H9 (cell line): ENCODE results near the gene P2RX2. TPM values are rescaled to one million over a fixed set of nuclear protein-coding genes. Genes with fewer than 3 reads are reported as not detected.

Experiments used
- DNase-seq: peaks from one replicate; pipeline ENCODE4 v3.0.0-alpha.2; 2017
- H2AFZ ChIP-seq: one replicate; pipeline ENCODE4 v1.6.1; 2013; ENCODE audit warnings: mild to moderate bottlenecking, low read length, control low read depth, moderate library complexity
- H2AK5ac ChIP-seq: 2 replicates; pipeline ENCODE4 v1.6.1; 2013; ENCODE audit warnings: low read length, control low read depth, mixed read lengths; ENCODE audit not compliant: insufficient read length
- H2BK120ac ChIP-seq: one replicate; pipeline ENCODE4 v1.6.1; 2013; ENCODE audit warnings: low read depth, mild to moderate bottlenecking, low read length, control low read depth, inconsistent platforms; ENCODE audit not compliant: poor library complexity, severe bottlenecking
- H2BK12ac ChIP-seq: 2 replicates; pipeline ENCODE4 v1.6.1; 2013; ENCODE audit warnings: low read length, control low read depth, mixed read lengths, low read depth; ENCODE audit not compliant: insufficient read length
- H2BK15ac ChIP-seq: 2 replicates; pipeline ENCODE4 v1.6.1; 2013; ENCODE audit warnings: low read depth, low read length, control low read depth
- H2BK20ac ChIP-seq: one replicate; pipeline ENCODE4 v1.6.1; 2013; ENCODE audit warnings: low read depth, mild to moderate bottlenecking, low read length, control low read depth, inconsistent platforms; ENCODE audit not compliant: poor library complexity, severe bottlenecking
- H2BK5ac ChIP-seq: 2 replicates; pipeline ENCODE4 v1.6.1; 2013; ENCODE audit warnings: low read length, control low read depth, mixed read lengths; ENCODE audit not compliant: insufficient read length
- H3K14ac ChIP-seq: 2 replicates; pipeline ENCODE4 v1.6.1; 2013; ENCODE audit warnings: low read length, control low read depth; ENCODE audit not compliant: insufficient read depth
- H3K18ac ChIP-seq: 2 replicates; pipeline ENCODE4 v1.6.1; 2013; ENCODE audit warnings: low read depth, mild to moderate bottlenecking, mixed read lengths, low read length, control low read depth; ENCODE audit not compliant: insufficient read length
- H3K23ac ChIP-seq: 2 replicates; pipeline ENCODE4 v1.6.1; 2013; ENCODE audit warnings: low read length, control low read depth, mixed read lengths, low read depth; ENCODE audit not compliant: insufficient read length
- H3K23me2 ChIP-seq: 2 replicates; pipeline ENCODE4 v1.6.1; 2013; ENCODE audit warnings: low read depth, mild to moderate bottlenecking, mixed read lengths, low read length, control low read depth; ENCODE audit not compliant: insufficient read length, poor library complexity, severe bottlenecking
- H3K27ac ChIP-seq: 2 replicates; pipeline ENCODE4 v1.5.1; 2013; ENCODE audit warnings: low read length, control low read depth, mixed read lengths, low read depth; ENCODE audit not compliant: insufficient read length
- H3K27me3 ChIP-seq: 2 replicates; pipeline ENCODE4 v1.6.1; 2013; ENCODE audit warnings: low read length, control low read depth, inconsistent platforms; ENCODE audit not compliant: insufficient read depth
- H3K4ac ChIP-seq: 2 replicates; pipeline ENCODE4 v1.6.1; 2013; ENCODE audit warnings: low read depth, mild to moderate bottlenecking, control low read depth, inconsistent platforms, low read length, moderate library complexity
- H3K4me1 ChIP-seq: 2 replicates; pipeline ENCODE4 v1.6.1; 2013; ENCODE audit warnings: low read length, control low read depth, inconsistent platforms; ENCODE audit not compliant: insufficient read depth
- H3K4me2 ChIP-seq: 2 replicates; pipeline ENCODE4 v1.6.1; 2013; ENCODE audit warnings: low read length, control low read depth, mixed read lengths; ENCODE audit not compliant: insufficient read length, insufficient read depth
- H3K56ac ChIP-seq: 2 replicates; pipeline ENCODE4 v1.6.1; 2013; ENCODE audit warnings: low read depth, mild to moderate bottlenecking, mixed read lengths, low read length, control low read depth; ENCODE audit not compliant: insufficient read length
- H3K79me1 ChIP-seq: 2 replicates; pipeline ENCODE4 v1.6.1; 2013; ENCODE audit warnings: low read depth, mild to moderate bottlenecking, moderate library complexity, low read length, control low read depth, inconsistent platforms; ENCODE audit not compliant: insufficient read depth, poor library complexity, severe bottlenecking
- H3K79me2 ChIP-seq: 2 replicates; pipeline ENCODE4 v1.6.1; 2013; ENCODE audit warnings: low read length, control low read depth, inconsistent platforms; ENCODE audit not compliant: insufficient read depth
- H3K9ac ChIP-seq: 2 replicates; pipeline ENCODE4 v1.6.1; 2013; ENCODE audit warnings: low read length, control low read depth, mixed read lengths; ENCODE audit not compliant: insufficient read length; ENCODE audit errors: extremely low read depth
- H3K9me3 ChIP-seq: one replicate; pipeline ENCODE4 v1.6.1; 2013; ENCODE audit warnings: low read depth, low read length, inconsistent platforms; ENCODE audit not compliant: control insufficient read depth
- H3T11ph ChIP-seq: one replicate; pipeline ENCODE4 v1.6.1; 2013; ENCODE audit warnings: mild to moderate bottlenecking, low read length, control low read depth, inconsistent platforms
- H4K20me1 ChIP-seq: one replicate; pipeline ENCODE4 v1.6.1; 2013; ENCODE audit not compliant: control insufficient read depth, insufficient read length, insufficient read depth
- H4K5ac ChIP-seq: 2 replicates; pipeline ENCODE4 v1.6.1; 2013; ENCODE audit warnings: low read depth, mild to moderate bottlenecking, mixed read lengths, low read length, control low read depth; ENCODE audit not compliant: insufficient read length
- H4K8ac ChIP-seq: replicated peaks from 2 replicates; pipeline ENCODE4 v1.6.1; 2013; ENCODE audit warnings: low read length, control low read depth, mixed read lengths, low read depth; ENCODE audit not compliant: insufficient read length
- H4K91ac ChIP-seq: 2 replicates; pipeline ENCODE4 v1.6.1; 2013; ENCODE audit warnings: low read depth, mild to moderate bottlenecking, moderate library complexity, mixed read lengths, low read length, control low read depth; ENCODE audit not compliant: insufficient read length
- H3K27ac Mint-ChIP-seq, 3 experiments: 2 replicates in 2 of 3; 3 replicates in 1 of 3; pipeline ENCODE4 v1.8.0; 2020 to 2021; ENCODE audit warnings: mixed read lengths in 3 of 3, mild to moderate bottlenecking in 1 of 3, moderate library complexity in 1 of 3
- H3K27me3 Mint-ChIP-seq: 2 replicates; pipeline ENCODE4 v1.8.0; 2021; ENCODE audit warnings: low read depth, mild to moderate bottlenecking, moderate library complexity, mixed read lengths
- H3K36me3 Mint-ChIP-seq, 3 experiments: 2 replicates in 2 of 3; 3 replicates in 1 of 3; pipeline ENCODE4 v1.8.0; 2020 to 2021; ENCODE audit warnings: low read depth in 3 of 3, mixed read lengths in 3 of 3; ENCODE audit not compliant: insufficient read depth in 1 of 3
- H3K4me1 Mint-ChIP-seq, 2 experiments: 2 replicates each; pipeline ENCODE4 v1.8.0; 2020; ENCODE audit warnings: mixed read lengths in 2 of 2
- H3K4me3 Mint-ChIP-seq, 2 experiments: 2 replicates in 1 of 2; 3 replicates in 1 of 2; pipeline ENCODE4 v1.8.0; 2020 to 2021; ENCODE audit warnings: mild to moderate bottlenecking in 2 of 2, mixed read lengths in 2 of 2, moderate library complexity in 1 of 2
- H3K9me3 Mint-ChIP-seq, 2 experiments: 2 replicates in 1 of 2; 3 replicates in 1 of 2; pipeline ENCODE4 v1.8.0; 2020; ENCODE audit warnings: mild to moderate bottlenecking in 2 of 2, mixed read lengths in 2 of 2, moderate library complexity in 1 of 2
- CTCF ChIP-seq: fragments of 200-600 bp; sonication (generic); conservative IDR thresholded peaks from 3 replicates; pipeline ENCODE4 v1.8.0; 2021; ENCODE audit warnings: antibody characterized with exemption, mild to moderate bottlenecking
- WGBS: extraction: QIAGEN DNeasy Blood & Tissue Kit; methylation state at CpG from one replicate; pipeline ENCODE4 v1.1.7; 2013; ENCODE audit warnings: missing lambda C conversion rate, low lambda C conversion rate, mixed read lengths; ENCODE audit not compliant: insufficient read length; ENCODE audit errors: extremely low coverage; 5-methylcytosine and 5-hydroxymethylcytosine counted together
- total RNA-seq: library from RNA; stranded (reverse); gene quantifications from 2 replicates; pipeline ENCODE4 v1.2.1, GENCODE V29; 2021

Gene P2RX2
- total RNA-seq, 1 experiment from 2014 or later, result 1.8 TPM

DNA sequence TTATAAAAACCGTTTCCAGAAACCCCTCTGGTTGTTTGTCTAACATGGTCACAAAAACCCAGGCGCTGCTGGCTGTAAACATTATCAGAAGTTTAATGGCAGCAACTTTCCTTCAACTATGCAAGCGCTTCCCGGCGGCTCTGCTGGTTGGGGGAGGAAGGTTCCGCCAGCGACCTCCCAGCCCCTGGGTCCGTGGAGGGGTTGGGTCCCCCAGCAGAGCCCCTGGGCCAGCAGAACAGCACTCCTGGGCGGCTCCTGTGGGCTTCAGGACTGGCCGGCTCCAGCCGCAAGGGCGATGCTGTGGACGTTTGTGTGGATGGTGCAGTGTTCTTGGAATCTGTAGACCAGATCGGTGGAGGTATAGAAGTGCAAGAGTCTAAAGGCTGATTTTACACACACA, 34.1 kb upstream of the P2RX2 start:
- H3T11ph ChIP-seq, result no peak overlapping the region
- DNase-seq, result no peak
- Mint-ChIP-seq H3K27me3 (peaks cover 92% of the 10 kb centered on the region), H3K9me3 (no peaks in the 10 kb centered on the region; a peak in 1 of 5 replicates), H3K4me3 (no peak overlapping the region), H3K4me1 (peaks cover 4 to 10% of the 10 kb centered on the region in 2 experiments), H3K27ac (no peak overlapping the region), H3K36me3 (peaks cover 2 to 10% (median 5%) of the 10 kb centered on the region in 3 experiments; a peak in 5 of 7 replicates)
- H2BK120ac ChIP-seq, result no peak overlapping the region
- no peak overlapping the region for H4K91ac ChIP-seq
- H4K20me1 ChIP-seq, result no peaks in the 10 kb centered on the region
- H3K79me1 ChIP-seq, result no peaks in the 10 kb centered on the region
- no peak overlapping the region for H3K9ac ChIP-seq
- no peak overlapping the region for H2AFZ ChIP-seq
- H3K14ac ChIP-seq, result no peak overlapping the region
- no peak overlapping the region for H3K27ac ChIP-seq
- no peak overlapping the region for H3K4me2 ChIP-seq
- H3K27me3 ChIP-seq, result peaks cover 34% of the 10 kb centered on the region; the same call in 1 of the 2 replicates
- H2BK15ac ChIP-seq, result no peak overlapping the region
- no peak overlapping the region for H3K23ac ChIP-seq
- no peak overlapping the region for H3K18ac ChIP-seq
- no peak overlapping the region for H3K4ac ChIP-seq
- no CpG with 5 or more reads among the region's 14 CpGs for WGBS
- H3K56ac ChIP-seq, result no peak overlapping the region
- no peak overlapping the region for H4K8ac ChIP-seq
- no peaks in the 10 kb centered on the region for H3K4me1 ChIP-seq
- no peak overlapping the region for H2AK5ac ChIP-seq
- H3K79me2 ChIP-seq, result no peaks in the 10 kb centered on the region
- H2BK20ac ChIP-seq, result no peak overlapping the region
- H4K5ac ChIP-seq, result no peak overlapping the region
- H3K23me2 ChIP-seq, result peaks cover 16% of the 10 kb centered on the region
- no peak for TF ChIP-seq CTCF
- no peaks in the 10 kb centered on the region for H3K9me3 ChIP-seq
- H2BK5ac ChIP-seq, result no peak overlapping the region
- no peak overlapping the region for H2BK12ac ChIP-seq
